IMR-90 (cell line): ENCODE results near the gene ZNF384. TPM values are rescaled to one million over a fixed set of nuclear protein-coding genes. Genes with fewer than 3 reads are reported as not detected.

Source experiments
- ATAC-seq: fragments of 200-7000 bp; cut with Tn5 transposase; 2 replicates; pipeline ENCODE4 v1.9.1; 2020; ENCODE audit warnings: low read depth, mild to moderate bottlenecking, moderate library complexity
- BruUV-seq: library from RNA; stranded (reverse); fragments of 400-500 nt; replicated peaks from 2 replicates; lab custom pipeline; 2021; lab: Mats Ljungman, UMichigan
- CTCF ChIA-PET: fragments of 300-600 bp; formaldehyde crosslinking; extraction: SDS; loops from one replicate; lab custom pipeline; 2021; ENCODE audit warnings: antibody characterized with exemption; lab: Yijun Ruan, JAX
- POLR2A ChIA-PET: fragments of 300-600 bp; sonication (Branson Sonifier 250); formaldehyde crosslinking; loops from one replicate; lab custom pipeline; 2022; ENCODE audit warnings: antibody characterized with exemption; ENCODE audit not compliant: unreplicated experiment; lab: Charles Lee
- DNase-seq: peaks from one replicate; pipeline ENCODE4 v3.0.0; 2013
- H2AFZ ChIP-seq: replicated peaks from 2 replicates; pipeline ENCODE3; 2013; ENCODE audit warnings: low read length, mild to moderate bottlenecking; ENCODE audit not compliant: poor library complexity
- H2AK5ac ChIP-seq: 2 replicates; pipeline ENCODE4 v1.6.1; 2013; ENCODE audit warnings: low read depth, low read length, inconsistent platforms
- H2AK9ac ChIP-seq: replicated peaks from 2 replicates; pipeline ENCODE3; 2013; ENCODE audit warnings: mild to moderate bottlenecking, low read depth, low read length, moderate library complexity; ENCODE audit not compliant: poor library complexity
- H2BK120ac ChIP-seq: 2 replicates; pipeline ENCODE4 v1.6.1; 2013; ENCODE audit warnings: low read depth, low read length, inconsistent platforms
- H2BK15ac ChIP-seq: 3 replicates; pipeline ENCODE4 v1.6.1; 2013; ENCODE audit warnings: low read depth, low read length, inconsistent platforms
- H2BK20ac ChIP-seq: 2 replicates; pipeline ENCODE4 v1.6.1; 2013; ENCODE audit warnings: low read depth, mild to moderate bottlenecking, inconsistent platforms, low read length, moderate library complexity
- H2BK5ac ChIP-seq: 2 replicates; pipeline ENCODE4 v1.6.1; 2013; ENCODE audit warnings: mild to moderate bottlenecking, low read depth, low read length, inconsistent platforms; ENCODE audit not compliant: poor library complexity, severe bottlenecking
- H3K14ac ChIP-seq: replicated peaks from 2 replicates; pipeline ENCODE4 v1.6.1; 2013; ENCODE audit warnings: low read depth, low read length, inconsistent platforms
- H3K18ac ChIP-seq: 2 replicates; pipeline ENCODE4 v1.6.1; 2013; ENCODE audit warnings: low read depth, low read length, control low read depth
- H3K23ac ChIP-seq: 2 replicates; pipeline ENCODE4 v1.6.1; 2013; ENCODE audit warnings: low read depth, low read length, inconsistent platforms
- H3K27ac ChIP-seq: 2 replicates; pipeline ENCODE4 v1.5.1; 2013; ENCODE audit warnings: mild to moderate bottlenecking, control low read depth, low read length; ENCODE audit not compliant: insufficient read depth
- H3K27me3 ChIP-seq: 2 replicates; pipeline ENCODE4 v1.6.1; 2013; ENCODE audit warnings: low read length; ENCODE audit not compliant: control insufficient read depth, insufficient read depth
- H3K36me3 ChIP-seq: 2 replicates; pipeline ENCODE4 v1.6.1; 2013; ENCODE audit warnings: low read length, mixed read lengths; ENCODE audit not compliant: control insufficient read depth, insufficient read depth
- H3K4ac ChIP-seq: 2 replicates; pipeline ENCODE4 v1.6.1; 2013; ENCODE audit warnings: low read depth, low read length, inconsistent platforms
- H3K4me1 ChIP-seq: 2 replicates; pipeline ENCODE4 v1.6.1; 2013; ENCODE audit warnings: low read length, mixed read lengths; ENCODE audit not compliant: control insufficient read depth, insufficient read depth
- H3K4me2 ChIP-seq: 2 replicates; pipeline ENCODE4 v1.6.1; 2013; ENCODE audit warnings: low read depth, mild to moderate bottlenecking, control low read depth, low read length, moderate library complexity
- H3K4me3 ChIP-seq: 2 replicates; pipeline ENCODE4 v1.5.1; 2013; ENCODE audit warnings: low read depth, mild to moderate bottlenecking, control low read depth, low read length, moderate library complexity; ENCODE audit not compliant: insufficient read depth
- H3K56ac ChIP-seq: 2 replicates; pipeline ENCODE4 v1.6.1; 2013; ENCODE audit warnings: low read length, inconsistent platforms; ENCODE audit not compliant: insufficient read depth; ENCODE audit errors: extremely low read depth
- H3K79me1 ChIP-seq, 2 experiments: 2 replicates each; pipeline ENCODE4 v1.6.1; 2013; ENCODE audit warnings: low read length in 2 of 2, inconsistent platforms in 1 of 2, low read depth in 1 of 2
- H3K9ac ChIP-seq: 2 replicates; pipeline ENCODE4 v1.6.1; 2013; ENCODE audit warnings: low read depth, low read length, control low read depth
- H3K9me1 ChIP-seq: 2 replicates; pipeline ENCODE4 v1.6.1; 2013; ENCODE audit warnings: low read length, inconsistent platforms; ENCODE audit not compliant: insufficient read depth
- H3K9me3 ChIP-seq: 2 replicates; pipeline ENCODE4 v1.6.1; 2013; ENCODE audit warnings: low read length; ENCODE audit not compliant: control insufficient read depth, insufficient read depth
- H4K20me1 ChIP-seq: 2 replicates; pipeline ENCODE4 v1.6.1; 2013; ENCODE audit warnings: low read length, inconsistent platforms; ENCODE audit not compliant: insufficient read depth
- H4K5ac ChIP-seq: 2 replicates; pipeline ENCODE4 v1.6.1; 2013; ENCODE audit warnings: mild to moderate bottlenecking, low read depth, low read length, control low read depth
- H4K8ac ChIP-seq, 2 experiments: 2 replicates each; pipeline ENCODE4 v1.6.1; 2013; ENCODE audit warnings: low read depth in 2 of 2, low read length in 2 of 2, control low read depth in 1 of 2, inconsistent platforms in 1 of 2
- H4K91ac ChIP-seq: 2 replicates; pipeline ENCODE4 v1.6.1; 2013; ENCODE audit warnings: low read depth, low read length, inconsistent platforms; ENCODE audit not compliant: insufficient read depth
- BHLHE40 ChIP-seq: fragments of 150-350 bp; IDR thresholded peaks from 2 replicates; pipeline ENCODE4 v1.6.1; 2016; ENCODE audit warnings: mild to moderate bottlenecking, low read depth, low read length
- CEBPB ChIP-seq: IDR thresholded peaks from 2 replicates; pipeline ENCODE4 v1.6.1; 2012; ENCODE audit warnings: low read depth, low read length, improper control_type of control experiment
- FOS ChIP-seq: fragments of 150-350 bp; IDR thresholded peaks from 2 replicates; pipeline ENCODE4 v1.6.1; 2016; ENCODE audit warnings: low read depth, low read length
- MAFK ChIP-seq: IDR thresholded peaks from 2 replicates; pipeline ENCODE4 v1.6.1; 2012; ENCODE audit warnings: low read depth, low read length, improper control_type of control experiment
- MAZ ChIP-seq: IDR thresholded peaks from 2 replicates; pipeline ENCODE4 v1.6.1; 2012; ENCODE audit warnings: low read depth, mild to moderate bottlenecking, low read length, improper control_type of control experiment, moderate library complexity, borderline replicate concordance
- NFE2L2 ChIP-seq: fragments of 150-350 bp; IDR thresholded peaks from 2 replicates; pipeline ENCODE4 v1.6.1; 2016; ENCODE audit warnings: low read depth, mild to moderate bottlenecking, low read length
- POLR2A ChIP-seq: IDR thresholded peaks from 2 replicates; pipeline ENCODE4 v1.6.1; 2012; ENCODE audit warnings: mild to moderate bottlenecking, low read depth, low read length
- RAD21 ChIP-seq: IDR thresholded peaks from 2 replicates; pipeline ENCODE4 v1.6.1; 2012; ENCODE audit warnings: low read length, improper control_type of control experiment
- RCOR1 ChIP-seq: IDR thresholded peaks from 2 replicates; pipeline ENCODE4 v1.6.1; 2012; ENCODE audit warnings: mild to moderate bottlenecking, low read length, improper control_type of control experiment; ENCODE audit not compliant: insufficient replicate concordance
- RFX5 ChIP-seq: IDR thresholded peaks from 2 replicates; pipeline ENCODE4 v1.8.0; 2012; ENCODE audit warnings: low read depth, mild to moderate bottlenecking, low read length, moderate library complexity
- SMC3 ChIP-seq: fragments of 150-350 bp; IDR thresholded peaks from 2 replicates; pipeline ENCODE4 v1.6.1; 2016; ENCODE audit warnings: low read depth, mild to moderate bottlenecking, antibody characterized with exemption, low read length, moderate library complexity
- USF2 ChIP-seq: fragments of 150-350 bp; IDR thresholded peaks from 2 replicates; pipeline ENCODE4 v1.6.1; 2017; ENCODE audit warnings: mild to moderate bottlenecking, antibody characterized with exemption, low read length, low read depth
- WGBS, 2 experiments: methylation state at CpG; one replicate each; pipeline versions ENCODE4 v1.1.5 to v1.1.7; 2013; ENCODE audit warnings: missing lambda C conversion rate in 2 of 2; ENCODE audit not compliant: insufficient read length in 1 of 2; ENCODE audit errors: extremely low coverage in 2 of 2; 5-methylcytosine and 5-hydroxymethylcytosine counted together
- dilution Hi-C: fragments of 300-500 bp; cut with HindIII; formaldehyde crosslinking; loops from one replicate; pipeline ENCODE4 v1.14.3; 2018; ENCODE audit warnings: low sequenced_read_pairs; ENCODE audit not compliant: unreplicated experiment
- in situ Hi-C: fragments of 300-500 bp; cut with MboI; formaldehyde crosslinking; loops from 3 replicates; pipeline ENCODE4 v1.14.3; 2019; ENCODE audit warnings: low sequenced_read_pairs, inconsistent platforms, mixed read lengths
- intact Hi-C: fragments of 100-400 bp; cut with micrococcal nuclease; formaldehyde crosslinking; loops from 2 replicates; pipeline ENCODE4 v1.10.0; 2022
- polyA plus RNA-seq, 3 experiments: library from polyadenylated mRNA; depleted of rRNA; stranded (reverse); fragments of >200 nt; gene quantifications; 2 replicates each; pipeline ENCODE4 v1.2.3, GENCODE V29; 2012; ENCODE audit warnings: low replicate concordance in 1 of 3
- total RNA-seq: library from RNA; depleted of rRNA; stranded (reverse); fragments of >200 nt; gene quantifications from 2 replicates; pipeline ENCODE4 v1.2.3, GENCODE V29; 2012
- TF ChIP-seq, protein P1 (sequence below): conservative IDR thresholded peaks from 2 replicates; pipeline ENCODE4 v1.5.1; 2012; ENCODE audit warnings: mild to moderate bottlenecking, low read depth, low read length, improper control_type of control experiment

Gene ZNF384
- total and polyA plus RNA-seq, 2 of the 4 experiments (the other 2 are of a cell fraction): 16.3 to 55.6 TPM

GRCh38 chr12:6735448-6736191 is 46.4 kb upstream of the ZNF384 start:
- Histone ChIP-seq H3K23ac (no peak overlapping the region), H2BK20ac (peak overlapping the region; percentile 6; the same call in 1 of the 2 replicates), H3K4me1 (no peaks in the 10 kb centered on the region), H3K27me3 (no peaks in the 10 kb centered on the region), H3K4ac (no peak overlapping the region), H2BK15ac (no peak overlapping the region), H4K20me1 (no peaks in the 10 kb centered on the region), H3K36me3 (peaks cover 15% of the 10 kb centered on the region), H3K14ac (no peak overlapping the region), H3K18ac (no peak overlapping the region), H4K5ac (no peak overlapping the region), H4K8ac (no peak overlapping the region; a peak in 1 of 4 replicates), H2BK120ac (no peak overlapping the region), H2AK5ac (no peak overlapping the region), H3K27ac (no peak overlapping the region), H2BK5ac (peak overlapping the region; percentile 16), H3K4me3 (no peak overlapping the region), H3K4me2 (no peak overlapping the region; the same call in 1 of the 2 replicates), H3K9me3 (no peaks in the 10 kb centered on the region), H3K9ac (no peak overlapping the region), H3K56ac (no peak overlapping the region), H4K91ac (no peak overlapping the region), H3K79me1 (no peaks in the 10 kb centered on the region; a peak in 1 of 4 replicates), H3K9me1 (no peaks in the 10 kb centered on the region), H2AFZ (no peak overlapping the region), H2AK9ac (no peak overlapping the region)
- ChIA-PET POLR2A (interaction anchor here (0.6 kb wide), 1 partner anchor 30 kb away, joined by 4 read pairs; no protein-coding TSS in a partner anchor), CTCF (interaction anchor here (0.5 to 0.6 kb wide), 2 partner anchors 9 to 74 kb away, joined by 3 read pairs; no protein-coding TSS in a partner anchor)
- DNase-seq (peak; percentile 58), ATAC-seq (peak; percentile 94)
- WGBS, 2 experiments: 35% methylated on average over 5 of the region's 8 CpGs; no CpG with 5 or more reads in 1 of the 2 experiments
- in situ Hi-C loops: no loop called here
- intact Hi-C loops: loop anchor here (1.0 kb wide), 2 partner anchors 44 to 90 kb away; no protein-coding TSS in a partner anchor
- BruUV-seq: no TSS peak
- dilution Hi-C loops: no loop called here
- peak; percentile 62 for TF ChIP-seq NFE2L2
- peak; percentile 37; the same call in 1 of the 2 replicates for TF ChIP-seq MAFK
- no peak for TF ChIP-seq BHLHE40
- no peak for TF ChIP-seq RCOR1
- TF ChIP-seq, protein P1, sequence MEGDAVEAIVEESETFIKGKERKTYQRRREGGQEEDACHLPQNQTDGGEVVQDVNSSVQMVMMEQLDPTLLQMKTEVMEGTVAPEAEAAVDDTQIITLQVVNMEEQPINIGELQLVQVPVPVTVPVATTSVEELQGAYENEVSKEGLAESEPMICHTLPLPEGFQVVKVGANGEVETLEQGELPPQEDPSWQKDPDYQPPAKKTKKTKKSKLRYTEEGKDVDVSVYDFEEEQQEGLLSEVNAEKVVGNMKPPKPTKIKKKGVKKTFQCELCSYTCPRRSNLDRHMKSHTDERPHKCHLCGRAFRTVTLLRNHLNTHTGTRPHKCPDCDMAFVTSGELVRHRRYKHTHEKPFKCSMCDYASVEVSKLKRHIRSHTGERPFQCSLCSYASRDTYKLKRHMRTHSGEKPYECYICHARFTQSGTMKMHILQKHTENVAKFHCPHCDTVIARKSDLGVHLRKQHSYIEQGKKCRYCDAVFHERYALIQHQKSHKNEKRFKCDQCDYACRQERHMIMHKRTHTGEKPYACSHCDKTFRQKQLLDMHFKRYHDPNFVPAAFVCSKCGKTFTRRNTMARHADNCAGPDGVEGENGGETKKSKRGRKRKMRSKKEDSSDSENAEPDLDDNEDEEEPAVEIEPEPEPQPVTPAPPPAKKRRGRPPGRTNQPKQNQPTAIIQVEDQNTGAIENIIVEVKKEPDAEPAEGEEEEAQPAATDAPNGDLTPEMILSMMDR: peak; percentile 75
- no peak for TF ChIP-seq POLR2A
- TF ChIP-seq USF2: no peak
- TF ChIP-seq RFX5: no peak
- no peak for TF ChIP-seq MAZ
- TF ChIP-seq RAD21: peak; percentile 66
- peak; percentile 68 for TF ChIP-seq SMC3
- TF ChIP-seq FOS: no peak
- no peak for TF ChIP-seq CEBPB
